K562 (cell line): ENCODE data around the gene VGF. TPM values are rescaled to one million over a fixed set of nuclear protein-coding genes. Genes with fewer than 3 reads are reported as not detected.

Source experiments
- ATAC-seq: fragments of 200-7000 bp; cut with Tn5 transposase; 3 replicates; pipeline ENCODE4 v1.9.1; 2020; ENCODE audit warnings: moderate library complexity
- BruUV-seq: library from RNA; stranded (reverse); fragments of 400-500 nt; replicated peaks from 2 replicates; lab custom pipeline; 2021; lab: Mats Ljungman, UMichigan
- CTCF ChIA-PET: fragments of 300-600 bp; formaldehyde crosslinking; extraction: SDS; loops from one replicate; lab custom pipeline; 2021; ENCODE audit warnings: low intra/inter-chr PET ratio; lab: Yijun Ruan, JAX
- POLR2A ChIA-PET: fragments of 300-600, 350-650 bp; sonication (Branson Sonifier 250); formaldehyde crosslinking; extraction: SDS; loops from one replicate; lab custom pipeline; 2021; ENCODE audit warnings: antibody characterized with exemption, inconsistent platforms; lab: Yijun Ruan, JAX
- DNase-seq, 4 experiments: peaks; one replicate each; pipeline versions ENCODE4 v3.0.0 to v3.0.0-alpha.2; 2011 to 2018; ENCODE audit warnings: low spot score in 3 of 4, mixed read lengths in 3 of 4; ENCODE audit errors: extremely low read depth in 1 of 4
- FAIRE-seq: peaks from 2 replicates; lab custom pipeline; 2011; peaks lifted over from hg19 to GRCh38; lab: Jason Lieb, UNC
- H2AFZ ChIP-seq: 2 replicates; pipeline ENCODE4 v1.6.0; 2011; ENCODE audit warnings: low read depth, low read length, control low read depth, inconsistent platforms
- H3K27ac ChIP-seq: fragments of 200-600 bp; 3 replicates; pipeline ENCODE4 v1.8.0; 2011; ENCODE audit warnings: low read depth, mild to moderate bottlenecking, control low read depth, inconsistent platforms, low read length, moderate library complexity, mixed read lengths; ENCODE audit errors: extremely low read depth
- H3K27me3 ChIP-seq, 2 experiments: fragments of 300-600 bp in 1 of 2; 2 replicates in 1 of 2; 3 replicates in 1 of 2; pipeline versions ENCODE4 v1.6.0 to v1.8.0; 2011; ENCODE audit warnings: inconsistent platforms in 2 of 2, low read length in 2 of 2, mild to moderate bottlenecking in 1 of 2, mixed read lengths in 1 of 2, moderate library complexity in 1 of 2; ENCODE audit not compliant: control insufficient read depth in 2 of 2, insufficient read depth in 2 of 2
- H3K36me3 ChIP-seq: fragments of 300-600 bp; 3 replicates; pipeline ENCODE4 v1.8.0; 2011; ENCODE audit warnings: mild to moderate bottlenecking, low read length, inconsistent platforms; ENCODE audit not compliant: control insufficient read depth, insufficient read depth
- H3K4me1 ChIP-seq, 2 experiments: fragments of 200-600 bp in 1 of 2; replicated peaks in 1 of 2; 2 replicates in 1 of 2; 3 replicates in 1 of 2; pipeline versions ENCODE4 v1.5.1 to v1.8.0; 2011; ENCODE audit warnings: inconsistent platforms in 2 of 2, low read length in 2 of 2, mild to moderate bottlenecking in 1 of 2, mixed read lengths in 1 of 2, moderate library complexity in 1 of 2; ENCODE audit not compliant: control insufficient read depth in 2 of 2, insufficient read depth in 2 of 2
- H3K4me2 ChIP-seq: 2 replicates; pipeline ENCODE4 v1.6.1; 2011; ENCODE audit warnings: low read length, control low read depth, inconsistent platforms, mixed read lengths; ENCODE audit not compliant: insufficient read depth
- H3K4me3 ChIP-seq: fragments of 200-600 bp; sonication (generic), shearing (Covaris generic); 2 replicates; pipeline ENCODE4 v1.5.1; 2016; ENCODE audit warnings: control low read depth, inconsistent platforms
- H3K79me2 ChIP-seq: fragments of 200-600 bp; 3 replicates; pipeline ENCODE4 v1.8.0; 2011; ENCODE audit warnings: low read length, inconsistent platforms; ENCODE audit not compliant: control insufficient read depth, insufficient read depth
- H3K9ac ChIP-seq, 2 experiments: 2 replicates each; pipeline versions ENCODE4 v1.6.0 to v1.6.1; 2011; ENCODE audit warnings: low read depth in 2 of 2, low read length in 2 of 2, control low read depth in 1 of 2, inconsistent platforms in 1 of 2, mild to moderate bottlenecking in 1 of 2, mixed read lengths in 1 of 2; ENCODE audit not compliant: insufficient read depth in 1 of 2
- H3K9me1 ChIP-seq: one replicate; pipeline ENCODE4 v1.6.0; 2011; ENCODE audit warnings: inconsistent platforms, mild to moderate bottlenecking, low read length, moderate library complexity; ENCODE audit not compliant: control insufficient read depth, insufficient read depth
- H3K9me3 ChIP-seq: replicated peaks from 2 replicates; pipeline ENCODE4 v1.5.1; 2011; ENCODE audit warnings: low read depth, low read length, inconsistent platforms; ENCODE audit not compliant: control insufficient read depth, insufficient read depth
- H4K20me1 ChIP-seq: replicated peaks from 2 replicates; pipeline ENCODE4 v1.6.1; 2011; ENCODE audit warnings: low read length, inconsistent platforms, mixed read lengths; ENCODE audit not compliant: control insufficient read depth, insufficient read depth
- CLOCK ChIP-seq: fragments of 250-450 bp; sonication (Bioruptor Pico); IDR thresholded peaks from 2 replicates; pipeline ENCODE4 v1.4.0; 2020; ENCODE audit warnings: mild to moderate bottlenecking, moderate library complexity, borderline replicate concordance
- FIP1L1 ChIP-seq: fragments of 200-400 bp; formaldehyde crosslinking; IDR thresholded peaks from 2 replicates; pipeline ENCODE4 v1.6.1; 2018; ENCODE audit warnings: mild to moderate bottlenecking, low read depth, low read length; ENCODE audit not compliant: poor library complexity, severe bottlenecking
- FOS ChIP-seq: IDR thresholded peaks from 3 replicates; pipeline ENCODE4 v1.6.1; 2011; ENCODE audit not compliant: insufficient read length; ENCODE audit errors: extremely low read depth
- HNRNPUL1 ChIP-seq: fragments of 200-400 bp; formaldehyde crosslinking; IDR thresholded peaks from 2 replicates; pipeline ENCODE4 v1.6.1; 2017; ENCODE audit warnings: low read length
- PYGO2 ChIP-seq: fragments of 450-650 bp; IDR thresholded peaks from 2 replicates; pipeline ENCODE4 v1.6.1; 2016; ENCODE audit warnings: mild to moderate bottlenecking, missing genetic modification characterization, moderate library complexity, missing compliant biosample characterization
- SMAD2 ChIP-seq: fragments of 150-350 bp; IDR thresholded peaks from 2 replicates; pipeline ENCODE4 v1.6.1; 2014; ENCODE audit warnings: low read depth, mild to moderate bottlenecking, low read length
- SMARCC2 ChIP-seq: fragments of 450-650 bp; IDR thresholded peaks from 2 replicates; pipeline ENCODE4 v1.6.1; 2017; ENCODE audit warnings: antibody characterized with exemption, moderate library complexity, mild to moderate bottlenecking, low read depth
- YBX1 ChIP-seq: fragments of 450-650 bp; IDR thresholded peaks from 2 replicates; pipeline ENCODE4 v1.7.1; 2016; ENCODE audit warnings: mild to moderate bottlenecking
- ZNF583 ChIP-seq: fragments of 250-450 bp; sonication (Bioruptor Pico); IDR thresholded peaks from 2 replicates; pipeline ENCODE4 v1.4.0; 2020
- ZNF655 ChIP-seq: fragments of 250-450 bp; sonication (Bioruptor Pico); IDR thresholded peaks from 2 replicates; pipeline ENCODE4 v1.5.0; 2021
- ZNF77 ChIP-seq: fragments of 250-450 bp; sonication (Bioruptor Pico); IDR thresholded peaks from 2 replicates; pipeline ENCODE4 v1.5.0; 2020
- WGBS: fragments of 100-300 bp; shearing (Covaris generic); methylation state at CpG from one replicate; pipeline ENCODE4 v1.1.6; 2016; ENCODE audit warnings: low coverage, mixed read lengths; ENCODE audit not compliant: insufficient coverage; ENCODE audit errors: missing lambda C conversion rate; 5-methylcytosine and 5-hydroxymethylcytosine counted together
- in situ Hi-C: fragments of 300-500 bp; cut with MboI; formaldehyde crosslinking; loops from 4 replicates; pipeline ENCODE4 v1.15.0; 2018; ENCODE audit warnings: inconsistent platforms, mixed read lengths
- intact Hi-C: fragments of 100-400 bp; cut with micrococcal nuclease; formaldehyde crosslinking; loops from 2 replicates; pipeline ENCODE4 v1.14.2; 2022
- polyA plus RNA-seq, 8 experiments: library from polyadenylated mRNA; depleted of rRNA in 4 of 8; stranded (reverse) in 5 of 8; unstranded in 3 of 8; fragments of >200 nt; fragmentation: Nextera tagmentation in 2 of 8; fragmentation: Illumina TruSeq in 1 of 8; extraction: Ambion mirVana in 2 of 8; extraction: Trizol in 1 of 8; gene quantifications; 2 replicates each; pipeline versions ENCODE4 v1.2.1 to v1.2.3, GENCODE V29; 2011 to 2014; ENCODE audit warnings: inconsistent platforms in 1 of 8, missing spikeins in 1 of 8
- total RNA-seq, 7 experiments: library from RNA; depleted of rRNA in 6 of 7; stranded (reverse); fragments of >200 nt in 6 of 7; fragmentation: Illumina TruSeq in 2 of 7; extraction: Trizol in 2 of 7; gene quantifications; 2 replicates each; pipeline versions ENCODE4 v1.2.1 to v1.2.3, GENCODE V29; 2011 to 2021; ENCODE audit warnings: low replicate concordance in 1 of 7
- TF ChIP-seq, protein P1 (sequence below): IDR thresholded peaks from 3 replicates; pipeline ENCODE4 v1.6.1; 2011; ENCODE audit warnings: borderline replicate concordance, mild to moderate bottlenecking, moderate library complexity; ENCODE audit not compliant: insufficient read length; ENCODE audit errors: extremely low read depth
- TF ChIP-seq, protein P2 (sequence below): fragments of 450-650 bp; IDR thresholded peaks from 2 replicates; pipeline ENCODE4 v1.6.1; 2016; ENCODE audit warnings: missing biosample characterization, missing genetic modification characterization

Gene VGF
- total and polyA plus RNA-seq, 9 of the 15 experiments (the other 6 are each of a cell fraction or from before 2014, with no cell fraction given): 0.03 to 5.7 (median 0.34) TPM

- Histone ChIP-seq H3K9me3 (no peaks in the 10 kb centered on the region), H3K9me1 (no peaks in the 10 kb centered on the region), H3K27ac (no peak overlapping the region), H3K4me3 (no peak overlapping the region), H4K20me1 (no peaks in the 10 kb centered on the region), H3K4me2 (no peak overlapping the region), H3K79me2 (no peaks in the 10 kb centered on the region), H3K36me3 (peaks cover 11% of the 10 kb centered on the region; the same call in 1 of the 3 replicates), H2AFZ (no peak overlapping the region), H3K27me3 (peaks cover 0 to 7% of the 10 kb centered on the region in 2 experiments; a peak in 1 of 5 replicates), H3K9ac (no peak overlapping the region; a peak in 1 of 4 replicates), H3K4me1 (peaks cover 9 to 42% of the 10 kb centered on the region in 2 experiments)
- in situ Hi-C loops: no loop called here
- CTCF ChIA-PET: no interaction called here
- no peak for ATAC-seq
- no TSS peak for BruUV-seq
- no peak for FAIRE-seq
- intact Hi-C loops: no loop called here
- 70% methylated on average over 5 of the region's 5 CpGs for WGBS
- POLR2A ChIA-PET: interaction anchor here (0.6 to 1.5 kb wide), 2 partner anchors 13 to 36 kb away, joined by 3 to 8 read pairs; no protein-coding TSS in a partner anchor
- no peak for DNase-seq
- TF ChIP-seq PYGO2: no peak
- no peak for TF ChIP-seq CLOCK
- TF ChIP-seq, protein P1, sequence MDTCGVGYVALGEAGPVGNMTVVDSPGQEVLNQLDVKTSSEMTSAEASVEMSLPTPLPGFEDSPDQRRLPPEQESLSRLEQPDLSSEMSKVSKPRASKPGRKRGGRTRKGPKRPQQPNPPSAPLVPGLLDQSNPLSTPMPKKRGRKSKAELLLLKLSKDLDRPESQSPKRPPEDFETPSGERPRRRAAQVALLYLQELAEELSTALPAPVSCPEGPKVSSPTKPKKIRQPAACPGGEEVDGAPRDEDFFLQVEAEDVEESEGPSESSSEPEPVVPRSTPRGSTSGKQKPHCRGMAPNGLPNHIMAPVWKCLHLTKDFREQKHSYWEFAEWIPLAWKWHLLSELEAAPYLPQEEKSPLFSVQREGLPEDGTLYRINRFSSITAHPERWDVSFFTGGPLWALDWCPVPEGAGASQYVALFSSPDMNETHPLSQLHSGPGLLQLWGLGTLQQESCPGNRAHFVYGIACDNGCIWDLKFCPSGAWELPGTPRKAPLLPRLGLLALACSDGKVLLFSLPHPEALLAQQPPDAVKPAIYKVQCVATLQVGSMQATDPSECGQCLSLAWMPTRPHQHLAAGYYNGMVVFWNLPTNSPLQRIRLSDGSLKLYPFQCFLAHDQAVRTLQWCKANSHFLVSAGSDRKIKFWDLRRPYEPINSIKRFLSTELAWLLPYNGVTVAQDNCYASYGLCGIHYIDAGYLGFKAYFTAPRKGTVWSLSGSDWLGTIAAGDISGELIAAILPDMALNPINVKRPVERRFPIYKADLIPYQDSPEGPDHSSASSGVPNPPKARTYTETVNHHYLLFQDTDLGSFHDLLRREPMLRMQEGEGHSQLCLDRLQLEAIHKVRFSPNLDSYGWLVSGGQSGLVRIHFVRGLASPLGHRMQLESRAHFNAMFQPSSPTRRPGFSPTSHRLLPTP: no peak
- no peak for TF ChIP-seq HNRNPUL1
- no peak for TF ChIP-seq YBX1
- no peak for TF ChIP-seq FIP1L1
- TF ChIP-seq, protein P2, sequence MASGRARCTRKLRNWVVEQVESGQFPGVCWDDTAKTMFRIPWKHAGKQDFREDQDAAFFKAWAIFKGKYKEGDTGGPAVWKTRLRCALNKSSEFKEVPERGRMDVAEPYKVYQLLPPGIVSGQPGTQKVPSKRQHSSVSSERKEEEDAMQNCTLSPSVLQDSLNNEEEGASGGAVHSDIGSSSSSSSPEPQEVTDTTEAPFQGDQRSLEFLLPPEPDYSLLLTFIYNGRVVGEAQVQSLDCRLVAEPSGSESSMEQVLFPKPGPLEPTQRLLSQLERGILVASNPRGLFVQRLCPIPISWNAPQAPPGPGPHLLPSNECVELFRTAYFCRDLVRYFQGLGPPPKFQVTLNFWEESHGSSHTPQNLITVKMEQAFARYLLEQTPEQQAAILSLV (tag): no peak
- TF ChIP-seq SMAD2: no peak
- no peak for TF ChIP-seq FOS
- no peak for TF ChIP-seq SMARCC2
- TF ChIP-seq ZNF583 (CRISPR knock-in tag): no peak
- TF ChIP-seq ZNF655 (CRISPR knock-in tag): no peak
- no peak for TF ChIP-seq ZNF77 (CRISPR knock-in tag)
These were observed 37.2 kb upstream of the VGF start for GRCh38 chr7:101202603-101202918.
